GM12892 (cell line): Measurements from ENCODE around the gene QSOX1.
"Not testable (repeated sequence)": the region's sequence is repeated elsewhere in the genome, so short reads cannot be mapped to it uniquely, and the experiment has no call there.

ENCODE experiments used
- DNase-seq: peaks from one replicate; pipeline ENCODE4 v3.0.0; 2011; ENCODE audit not compliant: insufficient read length
- FAIRE-seq: peaks from 2 replicates; lab custom pipeline; 2011; peaks lifted over from hg19 to GRCh38; lab: Jason Lieb, UNC
- POLR2A ChIP-seq: IDR thresholded peaks from 2 replicates; pipeline ENCODE4 v1.6.1; 2011; ENCODE audit warnings: low read depth, low read length, control low read depth
- POLR2AphosphoS5 ChIP-seq: IDR thresholded peaks from 2 replicates; pipeline ENCODE4 v1.6.1; 2011; ENCODE audit warnings: low read depth, low read length, control low read depth
- TAF1 ChIP-seq: IDR thresholded peaks from 2 replicates; pipeline ENCODE4 v1.6.1; 2011; ENCODE audit warnings: low read depth, mild to moderate bottlenecking, control low read depth, low read length, borderline replicate concordance

QSOX1 gene

DNA sequence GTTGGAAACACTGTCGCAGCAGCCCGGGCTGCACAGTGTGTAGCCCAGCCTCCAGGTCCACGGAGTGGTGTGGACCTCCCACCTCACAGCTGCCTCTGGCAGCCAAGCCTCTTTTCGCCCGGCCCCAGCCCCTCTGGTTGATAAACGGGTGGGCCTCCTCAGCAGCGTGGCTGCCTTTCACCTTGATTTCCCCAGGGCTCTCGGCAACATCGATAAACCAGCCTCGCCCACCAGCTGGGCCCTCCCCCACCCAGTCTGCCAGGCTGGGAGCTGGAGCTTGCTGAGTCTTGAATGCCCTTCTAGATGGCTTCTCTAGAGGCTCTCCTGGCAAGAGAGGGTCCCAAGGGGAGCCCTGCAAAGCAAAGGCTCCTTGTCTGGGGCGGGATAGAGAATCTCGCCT, 44.3 kb downstream of the QSOX1 start:
- DNase-seq (no peak), FAIRE-seq (no peak)

DNA sequence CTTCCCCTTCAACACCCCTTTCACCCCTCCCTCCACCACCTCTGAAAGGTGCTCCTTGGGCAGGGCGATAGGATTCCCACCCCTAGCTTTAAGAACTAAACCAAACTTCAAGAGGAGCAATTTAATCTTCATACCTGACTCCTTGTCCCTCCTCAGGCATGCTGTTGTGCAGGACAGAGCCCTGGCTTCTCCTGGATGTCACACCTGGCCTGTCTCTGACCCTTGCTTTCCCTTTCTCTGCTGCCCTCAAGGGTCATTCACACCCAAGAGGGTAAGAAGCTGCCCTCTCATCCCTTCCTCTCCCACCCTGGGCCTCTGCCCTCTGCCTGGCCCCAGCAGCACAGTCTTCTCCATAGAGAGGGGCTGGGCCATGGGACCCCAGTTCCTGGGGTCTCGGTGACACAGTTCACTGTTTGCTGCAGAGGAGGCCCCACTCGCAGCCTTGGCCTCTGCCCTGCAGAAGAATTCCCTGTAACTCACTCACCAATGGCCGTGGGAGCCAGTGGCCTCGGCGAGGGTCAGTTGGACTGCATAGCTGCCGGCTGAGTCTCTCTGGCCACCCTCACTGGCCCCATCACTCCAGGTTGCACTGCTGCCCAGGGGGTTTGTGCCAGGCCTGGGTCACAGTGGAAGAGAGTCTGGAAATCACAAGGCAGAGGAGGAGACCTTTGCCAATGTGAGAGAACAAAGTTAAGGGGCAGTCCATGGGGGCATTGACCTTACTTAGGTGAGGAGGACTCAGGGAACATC, 47.0 kb downstream of the QSOX1 start:
- DNase-seq (no peak), FAIRE-seq (no peak)
- TF ChIP-seq TAF1: no peak
- TF ChIP-seq POLR2A: no peak
- no peak for TF ChIP-seq POLR2AphosphoS5

More for the DNA sequence above, 44.3 kb downstream of the QSOX1 start:
- TF ChIP-seq TAF1: no peak
- TF ChIP-seq POLR2AphosphoS5: no peak
- TF ChIP-seq POLR2A: no peak

DNA sequence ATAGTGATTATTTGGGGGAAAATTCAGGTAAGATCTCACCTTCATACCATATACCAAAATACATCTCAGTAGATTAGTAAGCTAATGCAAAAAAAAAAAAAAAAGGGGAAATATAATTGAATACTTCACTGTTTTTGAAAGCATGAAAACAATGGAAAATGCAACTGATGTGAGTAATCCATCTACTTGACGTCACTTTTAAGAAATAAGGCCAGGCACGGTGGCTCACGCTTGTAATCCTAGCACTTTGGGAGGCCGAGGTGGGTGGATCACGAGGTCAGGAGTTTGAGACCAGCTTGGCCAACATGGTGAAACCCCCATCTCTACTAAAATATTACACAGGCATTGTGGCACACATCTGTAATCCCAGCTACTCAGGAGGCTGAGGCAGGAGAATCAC, 47.9 kb downstream of the QSOX1 start:
- not testable (repeated sequence) for FAIRE-seq, DNase-seq

DNA sequence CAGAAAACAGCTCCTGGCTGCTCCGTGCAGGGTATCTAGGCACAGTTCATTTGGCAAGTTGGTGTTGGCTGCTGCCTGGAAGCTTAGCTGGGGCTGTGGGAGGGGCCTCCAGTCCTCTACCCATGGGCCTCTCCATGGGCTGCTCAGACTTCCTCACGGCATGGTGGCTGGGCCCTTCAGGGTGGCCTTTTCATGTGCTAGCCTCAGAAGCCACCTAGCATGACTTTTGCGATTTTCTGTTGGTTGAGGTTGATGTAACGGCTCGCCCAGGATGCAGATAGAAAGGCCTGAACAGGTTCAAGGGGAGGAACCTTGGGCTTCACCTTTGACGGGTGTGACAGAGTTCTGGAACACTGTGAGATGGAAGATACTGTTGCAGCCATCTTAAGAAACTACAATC, 49.6 kb downstream of the QSOX1 start:
- DNase-seq (no peak), FAIRE-seq (no peak)
- TF ChIP-seq POLR2AphosphoS5 (no peak), POLR2A (no peak), TAF1 (no peak)

DNA sequence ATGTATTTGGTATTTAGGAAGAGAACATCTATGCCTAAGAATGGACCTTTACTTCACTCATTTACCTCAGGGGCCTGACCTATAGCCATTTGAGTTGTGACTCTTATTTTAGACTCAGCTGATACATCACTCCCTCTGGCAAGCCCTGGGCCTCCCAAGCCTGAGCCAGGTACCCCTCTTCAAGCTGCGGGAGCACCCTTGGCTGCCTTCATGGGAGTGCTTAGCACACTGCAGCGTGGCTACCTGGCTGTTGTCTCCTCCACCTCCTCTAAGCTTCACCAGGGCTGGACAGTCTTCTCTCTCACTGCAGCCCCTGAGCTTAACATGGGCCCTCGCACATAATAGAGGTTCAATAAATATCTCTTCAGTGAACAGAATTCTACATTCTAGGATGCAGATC, 51.9 kb downstream of the QSOX1 start:
- DNase-seq (no peak), FAIRE-seq (no peak)
- TF ChIP-seq POLR2A (no peak), TAF1 (no peak), POLR2AphosphoS5 (no peak)

DNA sequence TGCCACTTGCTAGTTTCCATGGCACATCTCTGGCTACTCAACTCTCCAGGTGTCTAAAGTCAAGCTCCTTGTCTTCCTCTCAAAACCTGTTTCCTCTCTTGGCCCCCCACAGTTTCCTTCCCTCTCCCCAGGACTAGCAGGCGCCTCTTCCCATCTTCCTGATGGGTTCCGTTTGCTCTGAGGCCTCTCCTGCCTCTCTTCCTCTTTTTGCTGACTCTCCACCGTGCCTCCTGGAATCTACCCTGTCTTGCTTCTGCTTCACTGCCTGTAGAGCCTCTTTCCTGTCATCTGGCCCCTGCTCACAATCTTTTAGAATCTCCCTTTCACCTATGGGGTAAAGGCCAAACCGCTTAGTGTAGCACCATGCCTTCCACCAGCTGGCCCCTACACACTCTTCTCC, 53.6 kb downstream of the QSOX1 start:
- no peak for FAIRE-seq
- no peak for TF ChIP-seq POLR2AphosphoS5
- TF ChIP-seq TAF1: no peak
- no peak for TF ChIP-seq POLR2A
- DNase-seq: no peak

DNA sequence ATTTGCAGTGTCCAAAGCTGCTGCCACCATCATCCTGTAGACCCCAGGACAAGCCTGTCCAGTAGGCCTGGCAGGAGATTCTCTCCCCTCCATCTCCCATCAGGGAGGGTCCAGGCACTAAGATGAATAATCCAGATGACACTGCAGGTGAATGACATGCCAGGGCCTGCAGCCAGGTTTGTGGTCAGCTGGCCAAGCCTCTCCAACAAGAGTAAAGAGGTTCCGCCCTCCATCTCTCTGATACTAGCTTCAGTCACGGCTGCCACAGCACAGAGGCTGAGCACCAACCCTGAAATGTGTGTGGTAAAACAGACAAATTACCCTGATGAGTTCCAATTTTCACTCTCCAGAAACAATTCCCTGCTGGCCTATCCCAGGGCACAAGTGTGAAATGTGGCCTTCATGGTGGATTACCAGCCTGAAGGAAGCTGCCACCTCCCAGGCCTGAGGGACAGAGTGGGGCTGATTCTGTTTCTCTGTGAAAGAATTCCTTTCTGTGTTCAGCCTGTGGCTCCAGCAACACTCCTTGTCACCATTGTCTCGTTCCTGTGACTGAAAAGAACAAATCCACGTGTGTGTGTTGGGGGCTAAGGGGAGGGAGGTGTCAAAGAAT, 55.4 kb downstream of the QSOX1 start:
- TF ChIP-seq POLR2AphosphoS5 (no peak), POLR2A (no peak), TAF1 (no peak)
- no peak for FAIRE-seq
- DNase-seq: no peak

DNA sequence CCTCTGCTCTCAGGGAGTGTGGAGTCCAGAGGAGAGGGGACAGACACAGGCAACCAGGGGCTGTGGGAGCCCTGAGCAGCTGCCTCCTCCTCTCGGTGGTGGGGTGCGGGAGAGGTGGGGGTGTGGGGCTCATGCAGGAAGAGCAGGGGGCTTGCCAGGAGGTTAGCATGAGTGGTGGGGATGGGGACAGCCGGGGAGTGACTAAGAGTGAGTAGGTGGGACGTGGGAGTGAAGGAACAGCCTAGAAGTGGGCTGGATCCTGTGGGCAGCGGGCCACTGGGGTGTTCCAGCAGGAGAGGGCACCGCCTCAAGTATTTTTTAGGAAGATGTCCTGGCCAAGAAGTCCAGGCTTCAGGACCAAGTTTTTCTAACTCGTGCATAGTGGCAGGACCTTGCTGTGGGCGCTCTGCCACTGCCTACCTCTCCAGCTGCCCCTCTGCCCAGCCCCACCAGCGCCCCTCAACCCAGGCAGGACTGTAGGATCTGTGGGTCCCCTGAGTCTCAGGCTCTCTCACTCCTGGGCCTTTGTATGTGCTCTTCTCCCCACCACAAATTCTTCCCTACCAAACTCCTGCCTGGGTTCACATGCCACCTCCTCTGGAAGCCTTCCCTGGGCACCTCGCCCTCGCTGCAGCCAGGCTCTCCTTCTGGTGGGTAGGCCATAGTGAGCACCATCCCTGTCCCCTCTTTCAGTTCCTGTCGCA, 56.6 kb downstream of the QSOX1 start:
- no peak for FAIRE-seq
- no peak for DNase-seq
- TF ChIP-seq POLR2A: no peak
- no peak for TF ChIP-seq POLR2AphosphoS5
- no peak for TF ChIP-seq TAF1

DNA sequence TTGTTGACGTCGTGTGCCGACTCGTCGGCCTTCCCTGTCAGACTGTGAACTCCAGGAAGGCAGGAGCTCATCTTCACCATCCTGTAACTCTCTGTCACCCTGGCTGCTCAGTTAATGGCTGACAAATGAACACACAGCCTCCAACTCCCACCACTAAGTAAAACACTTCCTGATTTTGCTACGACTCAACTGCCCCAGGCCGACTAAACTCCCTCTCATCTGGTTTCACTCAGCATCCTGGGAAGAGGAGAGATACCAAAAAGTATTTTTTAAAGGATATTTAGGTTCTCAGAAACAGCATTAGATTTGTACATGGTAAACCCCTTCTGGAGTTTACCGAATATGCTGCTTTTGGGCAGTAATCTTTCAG, 57.2 kb downstream of the QSOX1 start:
- TF ChIP-seq POLR2A: no peak
- TF ChIP-seq POLR2AphosphoS5: no peak
- no peak for TF ChIP-seq TAF1
- DNase-seq (no peak), FAIRE-seq (no peak)

DNA sequence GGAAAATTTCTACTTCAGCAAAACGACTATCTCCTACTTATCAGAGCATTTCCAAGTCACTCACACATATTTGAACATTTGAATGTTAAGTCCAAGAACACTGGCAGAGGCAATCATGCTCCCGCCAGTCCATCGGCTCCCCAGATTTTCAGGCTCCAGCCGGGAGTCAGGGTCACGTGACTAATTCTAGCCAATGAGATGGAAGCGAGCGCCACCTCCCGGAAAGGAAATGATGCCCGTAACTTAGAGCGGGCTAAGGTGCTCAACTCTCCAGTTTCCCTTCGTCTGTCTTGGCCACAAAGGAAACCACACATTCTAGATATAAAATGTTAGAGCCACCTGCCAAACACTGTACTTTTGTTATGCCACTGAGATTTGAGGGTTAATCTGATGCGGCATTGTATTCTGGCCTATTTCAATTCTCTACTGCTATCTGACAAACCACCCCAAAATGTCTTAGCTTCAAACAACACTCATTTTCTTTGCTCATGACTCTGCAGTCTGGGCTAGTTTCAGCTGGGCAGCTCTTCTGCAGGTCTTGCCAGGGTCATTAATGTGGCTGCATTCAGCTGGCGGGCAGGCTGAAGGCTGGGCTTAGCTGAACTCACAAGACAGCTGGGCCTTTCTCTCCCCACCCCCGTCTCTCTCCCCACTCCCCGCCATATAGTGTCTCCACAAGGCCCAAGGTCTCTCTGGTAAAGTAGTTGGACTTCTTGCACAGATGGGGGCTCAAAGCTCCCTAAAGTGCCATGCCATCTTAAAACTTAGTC, 58.9 kb downstream of the QSOX1 start:
- TF ChIP-seq POLR2A: no peak
- TF ChIP-seq POLR2AphosphoS5: no peak
- TF ChIP-seq TAF1: no peak
- FAIRE-seq (peak; percentile 9), DNase-seq (no peak)

DNA sequence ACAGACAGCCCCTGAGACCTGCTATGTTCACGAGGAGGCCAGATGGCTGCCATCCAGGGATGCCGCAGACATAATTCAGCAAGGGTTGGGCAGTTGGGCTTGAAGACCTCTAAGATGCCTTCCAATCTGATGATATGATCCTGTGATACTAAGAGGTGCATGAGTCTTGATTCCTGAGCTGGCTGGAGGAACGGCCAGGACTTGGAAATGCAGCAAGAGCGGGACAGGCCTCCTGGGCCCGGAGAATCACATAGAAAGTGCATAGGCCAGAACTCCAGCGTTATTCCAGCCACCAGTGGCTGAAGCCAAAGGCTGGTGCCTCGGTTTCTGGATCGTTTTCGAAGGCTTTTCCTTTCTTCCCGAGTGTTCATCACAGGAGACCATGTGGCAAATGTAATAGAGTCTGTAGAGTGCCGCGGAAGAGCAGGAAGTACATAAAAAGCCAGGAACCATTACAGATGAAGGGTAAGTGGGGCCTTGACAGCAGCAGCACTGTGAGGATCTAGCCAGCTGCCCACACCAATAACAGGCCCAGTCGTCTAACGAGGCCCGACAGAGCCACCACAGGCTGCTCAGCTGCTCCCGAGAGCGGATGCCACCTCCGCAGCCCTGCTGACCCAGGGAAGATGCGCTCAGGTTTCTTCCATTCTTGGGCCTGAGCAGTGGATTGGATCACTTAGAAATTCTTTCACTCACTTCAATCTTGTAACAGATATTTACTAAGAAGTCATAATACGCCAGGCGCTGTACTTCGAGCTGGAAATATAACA, 61.4 kb downstream of the QSOX1 start:
- FAIRE-seq (no peak), DNase-seq (no peak)
- TF ChIP-seq POLR2A (no peak), TAF1 (no peak), POLR2AphosphoS5 (no peak)
